GM18498 (cell line): ENCODE results near the gene TAF1D.
"Not testable (repeated sequence)": the region's sequence is repeated elsewhere in the genome, so short reads cannot be mapped to it uniquely, and the experiment has no call there.

ENCODE experiments used
- ATAC-seq: cut with Tn5 transposase; IDR thresholded peaks from one replicate; pipeline ENCODE4 v1.9.1; 2021; ENCODE audit warnings: mild to moderate bottlenecking, moderate library complexity; ENCODE audit not compliant: unreplicated experiment

The TAF1D gene

GRCh38 chr11:93751001-93751400, 9.7 kb upstream of the TAF1D start:
- ATAC-seq, result no peak

- ATAC-seq, result peak; percentile 83
These were observed 5.8 kb upstream of the TAF1D start for GRCh38 chr11:93747122-93747521.

GRCh38 chr11:93746101-93746500, 4.8 kb upstream of the TAF1D start:
- ATAC-seq, result no peak

GRCh38 chr11:93745005-93745755, 3.9 kb upstream of the TAF1D start:
- not testable (repeated sequence) for ATAC-seq

GRCh38 chr11:93744669-93745004, 3.3 kb upstream of the TAF1D start:
- ATAC-seq, result no peak

- no peak for ATAC-seq
These were observed 2.0 kb upstream of the TAF1D start for GRCh38 chr11:93743291-93743690.

- ATAC-seq, result peak; percentile 16
These were observed 559 bp upstream of the TAF1D start for GRCh38 chr11:93741882-93742226.

GRCh38 chr11:93740730-93741093, 583 bp downstream of the TAF1D start:
- peak; percentile 42 for ATAC-seq

GRCh38 chr11:93740031-93740729, 1.1 kb downstream of the TAF1D start:
- ATAC-seq, result no peak

GRCh38 chr11:93738647-93739081, 2.6 kb downstream of the TAF1D start:
- ATAC-seq, result no peak

GRCh38 chr11:93737904-93738612, 3.2 kb downstream of the TAF1D start:
- ATAC-seq, result no peak

GRCh38 chr11:93736129-93736528, 5.2 kb downstream of the TAF1D start:
- no peak for ATAC-seq

- no peak for ATAC-seq
These were observed 5.7 kb downstream of the TAF1D start for GRCh38 chr11:93735627-93736026.

GRCh38 chr11:93734427-93735222, 6.7 kb downstream of the TAF1D start:
- ATAC-seq, result no peak

- no peak for ATAC-seq
These were observed 7.8 kb downstream of the TAF1D start for GRCh38 chr11:93733474-93733873.

- ATAC-seq, result no peak
These were observed 8.9 kb downstream of the TAF1D start for GRCh38 chr11:93732237-93732892.

- ATAC-seq, result no peak
These were observed 10.9 kb downstream of the TAF1D start for GRCh38 chr11:93730108-93731107.

- no peak for ATAC-seq
These were observed 12.1 kb downstream of the TAF1D start for GRCh38 chr11:93729129-93729616.

- ATAC-seq, result no peak
These were observed 12.5 kb downstream of the TAF1D start for GRCh38 chr11:93728792-93729128.
